ENCODE results near the gene CDH4.

CDH4 gene

DNA sequence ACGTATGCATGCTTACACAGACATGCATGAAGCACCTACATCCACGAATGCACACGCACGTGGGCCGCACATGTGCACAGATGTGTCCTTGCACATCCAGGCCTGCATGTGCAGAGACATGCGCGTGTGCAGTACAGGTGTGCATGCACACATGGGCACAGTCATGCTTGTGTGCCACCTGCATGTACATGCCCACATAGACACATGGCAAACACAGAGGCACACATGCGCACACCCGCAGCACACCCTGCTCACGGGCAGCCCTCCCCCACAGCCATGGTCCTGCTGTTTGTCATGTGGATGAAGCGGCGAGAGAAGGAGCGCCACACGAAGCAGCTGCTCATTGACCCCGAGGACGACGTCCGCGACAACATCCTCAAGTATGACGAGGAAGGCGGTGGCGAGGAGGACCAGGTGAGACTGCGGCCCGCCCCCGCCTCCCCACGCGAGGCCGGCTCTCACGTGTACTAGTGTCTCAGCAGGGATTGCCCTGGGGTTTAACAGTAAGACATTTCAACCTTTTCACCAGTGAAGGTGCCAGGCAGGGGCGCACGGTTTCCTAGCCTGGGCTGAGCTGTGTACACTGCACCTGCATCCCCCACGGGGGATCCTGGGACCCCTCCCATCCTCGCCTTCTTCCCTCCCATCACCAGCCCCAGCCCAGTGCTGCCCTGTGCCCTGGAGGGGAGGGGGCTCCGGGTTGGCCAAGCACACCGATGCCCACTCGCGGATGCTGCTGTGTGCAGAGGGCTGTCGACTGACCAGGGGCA lies 680.8 kb downstream of the CDH4 start:
- ChIA-PET CTCF (no interaction called here), POLR2A (no interaction called here)
- H3K36me3 ChIP-seq (ENCODE audit: control insufficient read depth in 2 of 2, insufficient read depth in 1 of 2, low read length in 2 of 2) = no peaks in the 10 kb centered on the region
- H3K9me3 ChIP-seq (ENCODE audit: control insufficient read depth, insufficient read depth, low read depth, low read length) = no peaks in the 10 kb centered on the region
- TF ChIP-seq ZNF664 (tag by site-specific recombination; IDR thresholded peaks at IDR 0.05) (no peak), ZNF76 (tag by site-specific recombination; IDR thresholded peaks at IDR 0.05; ENCODE audit: borderline replicate concordance, low read depth) (no peak), ZXDB (tag by site-specific recombination; IDR thresholded peaks at IDR 0.05) (no peak), FEZF1 (tag by site-specific recombination; IDR thresholded peaks at IDR 0.05) (no peak), ZNF624 (tag by site-specific recombination; IDR thresholded peaks at IDR 0.05) (no peak), GLIS1 (tag by site-specific recombination; IDR thresholded peaks at IDR 0.05) (no peak), ZNF558 (tag by site-specific recombination; IDR thresholded peaks at IDR 0.05) (no peak), HOXC10 (CRISPR knock-in tag; IDR thresholded peaks at IDR 0.05) (no peak), ZFP3 (tag by site-specific recombination; IDR thresholded peaks at IDR 0.05; ENCODE audit: low read depth) (no peak), ZNF391 (tag by site-specific recombination; IDR thresholded peaks at IDR 0.05; ENCODE audit: borderline replicate concordance, low read depth) (no peak), SALL2 (tag by site-specific recombination; IDR thresholded peaks at IDR 0.05; ENCODE audit: borderline replicate concordance) (no peak), ZNF623 (tag by site-specific recombination; IDR thresholded peaks at IDR 0.05) (no peak), ZNF24 (tag by site-specific recombination; IDR thresholded peaks at IDR 0.05) (no peak), MYNN (tag by site-specific recombination; IDR thresholded peaks at IDR 0.05; ENCODE audit: borderline replicate concordance) (no peak)
- TF ChIP-seq, protein P1, sequence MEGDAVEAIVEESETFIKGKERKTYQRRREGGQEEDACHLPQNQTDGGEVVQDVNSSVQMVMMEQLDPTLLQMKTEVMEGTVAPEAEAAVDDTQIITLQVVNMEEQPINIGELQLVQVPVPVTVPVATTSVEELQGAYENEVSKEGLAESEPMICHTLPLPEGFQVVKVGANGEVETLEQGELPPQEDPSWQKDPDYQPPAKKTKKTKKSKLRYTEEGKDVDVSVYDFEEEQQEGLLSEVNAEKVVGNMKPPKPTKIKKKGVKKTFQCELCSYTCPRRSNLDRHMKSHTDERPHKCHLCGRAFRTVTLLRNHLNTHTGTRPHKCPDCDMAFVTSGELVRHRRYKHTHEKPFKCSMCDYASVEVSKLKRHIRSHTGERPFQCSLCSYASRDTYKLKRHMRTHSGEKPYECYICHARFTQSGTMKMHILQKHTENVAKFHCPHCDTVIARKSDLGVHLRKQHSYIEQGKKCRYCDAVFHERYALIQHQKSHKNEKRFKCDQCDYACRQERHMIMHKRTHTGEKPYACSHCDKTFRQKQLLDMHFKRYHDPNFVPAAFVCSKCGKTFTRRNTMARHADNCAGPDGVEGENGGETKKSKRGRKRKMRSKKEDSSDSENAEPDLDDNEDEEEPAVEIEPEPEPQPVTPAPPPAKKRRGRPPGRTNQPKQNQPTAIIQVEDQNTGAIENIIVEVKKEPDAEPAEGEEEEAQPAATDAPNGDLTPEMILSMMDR (tag by site-specific recombination; IDR thresholded peaks at IDR 0.05) = no peak
- TF ChIP-seq, protein P2, sequence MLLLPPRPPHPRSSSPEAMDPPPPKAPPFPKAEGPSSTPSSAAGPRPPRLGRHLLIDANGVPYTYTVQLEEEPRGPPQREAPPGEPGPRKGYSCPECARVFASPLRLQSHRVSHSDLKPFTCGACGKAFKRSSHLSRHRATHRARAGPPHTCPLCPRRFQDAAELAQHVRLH (tag by site-specific recombination; IDR thresholded peaks at IDR 0.05) = no peak
- TF ChIP-seq, protein P3, sequence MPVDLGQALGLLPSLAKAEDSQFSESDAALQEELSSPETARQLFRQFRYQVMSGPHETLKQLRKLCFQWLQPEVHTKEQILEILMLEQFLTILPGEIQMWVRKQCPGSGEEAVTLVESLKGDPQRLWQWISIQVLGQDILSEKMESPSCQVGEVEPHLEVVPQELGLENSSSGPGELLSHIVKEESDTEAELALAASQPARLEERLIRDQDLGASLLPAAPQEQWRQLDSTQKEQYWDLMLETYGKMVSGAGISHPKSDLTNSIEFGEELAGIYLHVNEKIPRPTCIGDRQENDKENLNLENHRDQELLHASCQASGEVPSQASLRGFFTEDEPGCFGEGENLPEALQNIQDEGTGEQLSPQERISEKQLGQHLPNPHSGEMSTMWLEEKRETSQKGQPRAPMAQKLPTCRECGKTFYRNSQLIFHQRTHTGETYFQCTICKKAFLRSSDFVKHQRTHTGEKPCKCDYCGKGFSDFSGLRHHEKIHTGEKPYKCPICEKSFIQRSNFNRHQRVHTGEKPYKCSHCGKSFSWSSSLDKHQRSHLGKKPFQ (tag by site-specific recombination; IDR thresholded peaks at IDR 0.05) = no peak
- TF ChIP-seq, protein P4, sequence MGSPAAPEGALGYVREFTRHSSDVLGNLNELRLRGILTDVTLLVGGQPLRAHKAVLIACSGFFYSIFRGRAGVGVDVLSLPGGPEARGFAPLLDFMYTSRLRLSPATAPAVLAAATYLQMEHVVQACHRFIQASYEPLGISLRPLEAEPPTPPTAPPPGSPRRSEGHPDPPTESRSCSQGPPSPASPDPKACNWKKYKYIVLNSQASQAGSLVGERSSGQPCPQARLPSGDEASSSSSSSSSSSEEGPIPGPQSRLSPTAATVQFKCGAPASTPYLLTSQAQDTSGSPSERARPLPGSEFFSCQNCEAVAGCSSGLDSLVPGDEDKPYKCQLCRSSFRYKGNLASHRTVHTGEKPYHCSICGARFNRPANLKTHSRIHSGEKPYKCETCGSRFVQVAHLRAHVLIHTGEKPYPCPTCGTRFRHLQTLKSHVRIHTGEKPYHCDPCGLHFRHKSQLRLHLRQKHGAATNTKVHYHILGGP (tag by site-specific recombination; IDR thresholded peaks at IDR 0.05) = no peak
- no peak overlapping the region for H3K27ac ChIP-seq (ENCODE audit: extremely low read depth, low read depth, low read length)
- H3K4me1 ChIP-seq (ENCODE audit: control insufficient read depth, insufficient read depth, low read length) = no peaks in the 10 kb centered on the region
- no peak overlapping the region for H3K4me3 ChIP-seq (ENCODE audit: low read depth, low read length)

DNA sequence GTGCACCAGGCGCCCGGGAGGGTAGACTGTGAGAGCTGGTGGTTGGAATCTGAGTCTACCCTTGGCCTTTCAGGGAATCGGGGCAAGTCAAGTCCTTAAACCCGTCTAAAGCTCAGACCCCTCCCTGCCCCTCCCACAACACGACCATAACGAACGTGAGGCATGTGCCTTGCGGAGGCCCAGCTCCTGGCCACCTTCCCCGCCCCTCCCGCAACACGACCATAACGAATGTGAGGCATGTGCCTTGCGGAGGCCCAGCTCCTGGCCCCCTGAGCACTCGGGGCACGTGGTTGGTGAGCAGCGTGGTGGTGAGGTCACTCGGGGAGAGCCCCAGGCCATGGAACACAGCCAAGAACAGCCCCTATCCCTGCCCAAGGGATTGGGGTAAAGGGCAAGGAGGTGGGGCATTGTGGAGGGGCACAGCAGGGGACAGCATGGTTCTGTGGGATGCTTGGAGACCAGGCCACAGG lies 681.5 kb downstream of the CDH4 start:
- Histone ChIP-seq H3K36me3 (ENCODE audit: control insufficient read depth in 2 of 2, insufficient read depth in 1 of 2, low read length in 2 of 2) (no peaks in the 10 kb centered on the region), H3K9me3 (ENCODE audit: control insufficient read depth, insufficient read depth, low read depth, low read length) (no peaks in the 10 kb centered on the region), H3K4me1 (ENCODE audit: control insufficient read depth, insufficient read depth, low read length) (no peaks in the 10 kb centered on the region), H3K4me3 (ENCODE audit: low read depth, low read length) (no peak overlapping the region), H3K27ac (ENCODE audit: extremely low read depth, low read depth, low read length) (no peak overlapping the region)
- 0 out of 2 replicates have a peak, but pooled peaks have one; percentile 16 for TF ChIP-seq ZBTB48 (tag by site-specific recombination; IDR thresholded peaks at IDR 0.05)
- TF ChIP-seq, protein P5, sequence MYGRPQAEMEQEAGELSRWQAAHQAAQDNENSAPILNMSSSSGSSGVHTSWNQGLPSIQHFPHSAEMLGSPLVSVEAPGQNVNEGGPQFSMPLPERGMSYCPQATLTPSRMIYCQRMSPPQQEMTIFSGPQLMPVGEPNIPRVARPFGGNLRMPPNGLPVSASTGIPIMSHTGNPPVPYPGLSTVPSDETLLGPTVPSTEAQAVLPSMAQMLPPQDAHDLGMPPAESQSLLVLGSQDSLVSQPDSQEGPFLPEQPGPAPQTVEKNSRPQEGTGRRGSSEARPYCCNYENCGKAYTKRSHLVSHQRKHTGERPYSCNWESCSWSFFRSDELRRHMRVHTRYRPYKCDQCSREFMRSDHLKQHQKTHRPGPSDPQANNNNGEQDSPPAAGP (tag by site-specific recombination; IDR thresholded peaks at IDR 0.05) = peak; percentile 70; the same call in 1 of the 2 replicates
- no peak for TF ChIP-seq ZNF211 (tag by site-specific recombination; IDR thresholded peaks at IDR 0.05; ENCODE audit: low read depth)
- TF ChIP-seq ZNF677 (tag by site-specific recombination; IDR thresholded peaks at IDR 0.05) = no peak
- ChIA-PET POLR2A (no interaction called here), CTCF (no interaction called here)
